ENCODE measurements around the gene HIPK1.

The HIPK1 gene

GRCh38 chr1:113924473-113924872 lies 4.7 kb upstream of the HIPK1 start:
- Histone ChIP-seq H3K36me3 (ENCODE audit: insufficient read depth, low read length) (no peaks in the 10 kb centered on the region), H2AFZ (ENCODE audit: low read depth, low read length) (no peak overlapping the region), H3K27me3 (ENCODE audit: insufficient read depth, low read length) (peaks cover 3% of the 10 kb centered on the region), H3K4me1 (ENCODE audit: insufficient read depth, low read length) (peaks cover 12% of the 10 kb centered on the region), H3K9me3 (ENCODE audit: low read length) (no peaks in the 10 kb centered on the region), H3K4me3 (ENCODE audit: low read length) (no peak overlapping the region)

GRCh38 chr1:113928187-113928930 lies 765 bp upstream of the HIPK1 start:
- peaks cover 30% of the 10 kb centered on the region for H3K4me1 ChIP-seq (ENCODE audit: insufficient read depth, low read length)
- peak overlapping the region; percentile 78 for H3K4me3 ChIP-seq (ENCODE audit: low read length)
- H3K9me3 ChIP-seq (ENCODE audit: low read length) = no peaks in the 10 kb centered on the region
- H3K27me3 ChIP-seq (ENCODE audit: insufficient read depth, low read length) = peaks cover under 1% of the 10 kb centered on the region
- no peaks in the 10 kb centered on the region for H3K36me3 ChIP-seq (ENCODE audit: insufficient read depth, low read length)
- H2AFZ ChIP-seq (ENCODE audit: low read depth, low read length) = peak overlapping the region; percentile 70

GRCh38 chr1:113929750-113930498 lies 800 bp downstream of the HIPK1 start:
- Histone ChIP-seq H2AFZ (ENCODE audit: low read depth, low read length) (peak overlapping the region; percentile 58), H3K36me3 (ENCODE audit: insufficient read depth, low read length) (no peaks in the 10 kb centered on the region), H3K27me3 (ENCODE audit: insufficient read depth, low read length) (no peaks in the 10 kb centered on the region), H3K4me1 (ENCODE audit: insufficient read depth, low read length) (peaks cover 30% of the 10 kb centered on the region), H3K9me3 (ENCODE audit: low read length) (no peaks in the 10 kb centered on the region), H3K4me3 (ENCODE audit: low read length) (peak overlapping the region; percentile 78)

- H3K9me3 ChIP-seq (ENCODE audit: low read length) = peaks cover 2% of the 10 kb centered on the region
- H3K4me1 ChIP-seq (ENCODE audit: insufficient read depth, low read length) = peaks cover 30% of the 10 kb centered on the region
- H3K36me3 ChIP-seq (ENCODE audit: insufficient read depth, low read length) = no peaks in the 10 kb centered on the region
- peak overlapping the region; percentile 78 for H3K4me3 ChIP-seq (ENCODE audit: low read length)
- no peaks in the 10 kb centered on the region for H3K27me3 ChIP-seq (ENCODE audit: insufficient read depth, low read length)
- H2AFZ ChIP-seq (ENCODE audit: low read depth, low read length) = peak overlapping the region; percentile 58
Observed at GRCh38 chr1:113930499-113931161, 1.5 kb downstream of the HIPK1 start.

- no peak overlapping the region for H2AFZ ChIP-seq (ENCODE audit: low read depth, low read length)
- H3K4me3 ChIP-seq (ENCODE audit: low read length) = peak overlapping the region; percentile 78
- H3K4me1 ChIP-seq (ENCODE audit: insufficient read depth, low read length) = peaks cover 30% of the 10 kb centered on the region
- no peaks in the 10 kb centered on the region for H3K36me3 ChIP-seq (ENCODE audit: insufficient read depth, low read length)
- no peaks in the 10 kb centered on the region for H3K27me3 ChIP-seq (ENCODE audit: insufficient read depth, low read length)
- peaks cover 2% of the 10 kb centered on the region for H3K9me3 ChIP-seq (ENCODE audit: low read length)
Observed at GRCh38 chr1:113931451-113931851, 2.3 kb downstream of the HIPK1 start.

- Histone ChIP-seq H3K9me3 (ENCODE audit: low read length) (peaks cover 2% of the 10 kb centered on the region), H3K27me3 (ENCODE audit: insufficient read depth, low read length) (no peaks in the 10 kb centered on the region), H2AFZ (ENCODE audit: low read depth, low read length) (no peak overlapping the region), H3K4me3 (ENCODE audit: low read length) (no peak overlapping the region), H3K36me3 (ENCODE audit: insufficient read depth, low read length) (no peaks in the 10 kb centered on the region), H3K4me1 (ENCODE audit: insufficient read depth, low read length) (peaks cover 19% of the 10 kb centered on the region)
Observed at GRCh38 chr1:113934006-113934405, 4.9 kb downstream of the HIPK1 start.

- Histone ChIP-seq H3K4me3 (ENCODE audit: low read length) (no peak overlapping the region), H3K36me3 (ENCODE audit: insufficient read depth, low read length) (no peaks in the 10 kb centered on the region), H3K9me3 (ENCODE audit: low read length) (peaks cover 2% of the 10 kb centered on the region), H3K27me3 (ENCODE audit: insufficient read depth, low read length) (no peaks in the 10 kb centered on the region), H3K4me1 (ENCODE audit: insufficient read depth, low read length) (peaks cover 18% of the 10 kb centered on the region), H2AFZ (ENCODE audit: low read depth, low read length) (no peak overlapping the region)
Observed at GRCh38 chr1:113934511-113935055, 5.5 kb downstream of the HIPK1 start.

GRCh38 chr1:113935176-113935575 lies 6.1 kb downstream of the HIPK1 start:
- Histone ChIP-seq H3K4me3 (ENCODE audit: low read length) (no peak overlapping the region), H2AFZ (ENCODE audit: low read depth, low read length) (no peak overlapping the region), H3K27me3 (ENCODE audit: insufficient read depth, low read length) (no peaks in the 10 kb centered on the region), H3K4me1 (ENCODE audit: insufficient read depth, low read length) (peaks cover 15% of the 10 kb centered on the region), H3K36me3 (ENCODE audit: insufficient read depth, low read length) (peaks cover under 1% of the 10 kb centered on the region), H3K9me3 (ENCODE audit: low read length) (peaks cover 2% of the 10 kb centered on the region)

- Histone ChIP-seq H3K4me3 (ENCODE audit: low read length) (no peak overlapping the region), H3K4me1 (ENCODE audit: insufficient read depth, low read length) (peaks cover 10% of the 10 kb centered on the region), H2AFZ (ENCODE audit: low read depth, low read length) (no peak overlapping the region), H3K36me3 (ENCODE audit: insufficient read depth, low read length) (peaks cover 8% of the 10 kb centered on the region), H3K27me3 (ENCODE audit: insufficient read depth, low read length) (no peaks in the 10 kb centered on the region), H3K9me3 (ENCODE audit: low read length) (peaks cover 2% of the 10 kb centered on the region)
Observed at GRCh38 chr1:113935970-113936369, 6.8 kb downstream of the HIPK1 start.

- Histone ChIP-seq H3K27me3 (ENCODE audit: insufficient read depth, low read length) (no peaks in the 10 kb centered on the region), H3K4me1 (ENCODE audit: insufficient read depth, low read length) (no peaks in the 10 kb centered on the region), H2AFZ (ENCODE audit: low read depth, low read length) (no peak overlapping the region), H3K4me3 (ENCODE audit: low read length) (no peak overlapping the region), H3K9me3 (ENCODE audit: low read length) (peaks cover 2% of the 10 kb centered on the region), H3K36me3 (ENCODE audit: insufficient read depth, low read length) (peaks cover 14% of the 10 kb centered on the region)
Observed at GRCh38 chr1:113937146-113937545, 8.0 kb downstream of the HIPK1 start.

GRCh38 chr1:113938192-113938591 lies 9.1 kb downstream of the HIPK1 start:
- Histone ChIP-seq H3K27me3 (ENCODE audit: insufficient read depth, low read length) (no peaks in the 10 kb centered on the region), H3K4me3 (ENCODE audit: low read length) (no peak overlapping the region), H3K36me3 (ENCODE audit: insufficient read depth, low read length) (peaks cover 21% of the 10 kb centered on the region), H2AFZ (ENCODE audit: low read depth, low read length) (no peak overlapping the region), H3K4me1 (ENCODE audit: insufficient read depth, low read length) (no peaks in the 10 kb centered on the region), H3K9me3 (ENCODE audit: low read length) (peaks cover 4% of the 10 kb centered on the region)

- H3K36me3 ChIP-seq (ENCODE audit: insufficient read depth, low read length) = peaks cover 31% of the 10 kb centered on the region
- no peak overlapping the region for H2AFZ ChIP-seq (ENCODE audit: low read depth, low read length)
- no peaks in the 10 kb centered on the region for H3K27me3 ChIP-seq (ENCODE audit: insufficient read depth, low read length)
- peaks cover 7% of the 10 kb centered on the region for H3K9me3 ChIP-seq (ENCODE audit: low read length)
- no peaks in the 10 kb centered on the region for H3K4me1 ChIP-seq (ENCODE audit: insufficient read depth, low read length)
- H3K4me3 ChIP-seq (ENCODE audit: low read length) = no peak overlapping the region
Observed at GRCh38 chr1:113940365-113941244, 11.5 kb downstream of the HIPK1 start.

All from neuron (in vitro differentiated cells).